ENCODE measurements around the gene CSNK1D.
A peak's percentile ranks its signal among the peaks of the same experiment; 100 is the strongest.

DNA sequence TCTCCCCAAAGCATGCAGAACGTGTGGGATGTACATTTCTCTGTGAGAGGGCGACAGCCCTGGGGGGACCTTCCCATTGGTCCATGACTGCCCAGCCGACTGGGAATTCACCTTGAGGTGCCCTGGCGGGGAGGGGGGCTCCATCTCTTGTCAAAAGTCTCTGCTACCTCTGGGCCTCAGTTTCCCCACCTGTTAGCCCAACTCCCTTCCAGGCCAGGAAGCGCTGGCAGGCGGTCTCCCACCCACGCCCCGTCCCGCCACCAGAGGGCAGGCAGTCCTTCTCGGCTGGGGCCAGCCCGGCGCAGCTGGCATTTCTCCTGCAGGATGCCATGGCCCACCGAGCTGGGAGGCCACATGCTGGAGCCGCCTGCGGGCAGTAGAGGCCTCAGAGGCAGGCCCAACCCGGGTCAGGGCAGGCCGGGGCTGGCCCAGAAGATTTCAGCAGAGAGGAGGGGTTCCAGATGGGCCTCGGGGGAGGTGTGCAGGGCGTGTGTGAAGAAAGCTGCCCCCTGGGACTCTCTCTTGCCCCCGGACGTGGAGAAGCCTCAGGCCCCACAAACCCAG, 27.3 kb upstream of the CSNK1D start:
- TF ChIP-seq ELF4 (CRISPR knock-in tag; IDR thresholded peaks at IDR 0.05; ENCODE audit: low read depth) (no peak), JUN (CRISPR knock-in tag; IDR thresholded peaks at IDR 0.05) (no peak), ZNF396 (CRISPR knock-in tag; IDR thresholded peaks at IDR 0.05; ENCODE audit: borderline replicate concordance) (no peak), ZNF138 (CRISPR knock-in tag; conservative IDR thresholded peaks at IDR 0.05) (no peak), MXD4 (CRISPR knock-in tag; IDR thresholded peaks at IDR 0.05; ENCODE audit: borderline replicate concordance) (no peak), PRRX2 (CRISPR knock-in tag; IDR thresholded peaks at IDR 0.05) (no peak)
- TF ChIP-seq, protein P1, sequence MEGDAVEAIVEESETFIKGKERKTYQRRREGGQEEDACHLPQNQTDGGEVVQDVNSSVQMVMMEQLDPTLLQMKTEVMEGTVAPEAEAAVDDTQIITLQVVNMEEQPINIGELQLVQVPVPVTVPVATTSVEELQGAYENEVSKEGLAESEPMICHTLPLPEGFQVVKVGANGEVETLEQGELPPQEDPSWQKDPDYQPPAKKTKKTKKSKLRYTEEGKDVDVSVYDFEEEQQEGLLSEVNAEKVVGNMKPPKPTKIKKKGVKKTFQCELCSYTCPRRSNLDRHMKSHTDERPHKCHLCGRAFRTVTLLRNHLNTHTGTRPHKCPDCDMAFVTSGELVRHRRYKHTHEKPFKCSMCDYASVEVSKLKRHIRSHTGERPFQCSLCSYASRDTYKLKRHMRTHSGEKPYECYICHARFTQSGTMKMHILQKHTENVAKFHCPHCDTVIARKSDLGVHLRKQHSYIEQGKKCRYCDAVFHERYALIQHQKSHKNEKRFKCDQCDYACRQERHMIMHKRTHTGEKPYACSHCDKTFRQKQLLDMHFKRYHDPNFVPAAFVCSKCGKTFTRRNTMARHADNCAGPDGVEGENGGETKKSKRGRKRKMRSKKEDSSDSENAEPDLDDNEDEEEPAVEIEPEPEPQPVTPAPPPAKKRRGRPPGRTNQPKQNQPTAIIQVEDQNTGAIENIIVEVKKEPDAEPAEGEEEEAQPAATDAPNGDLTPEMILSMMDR (IDR thresholded peaks at IDR 0.05) = peak; percentile 68
- TF ChIP-seq, protein P2, sequence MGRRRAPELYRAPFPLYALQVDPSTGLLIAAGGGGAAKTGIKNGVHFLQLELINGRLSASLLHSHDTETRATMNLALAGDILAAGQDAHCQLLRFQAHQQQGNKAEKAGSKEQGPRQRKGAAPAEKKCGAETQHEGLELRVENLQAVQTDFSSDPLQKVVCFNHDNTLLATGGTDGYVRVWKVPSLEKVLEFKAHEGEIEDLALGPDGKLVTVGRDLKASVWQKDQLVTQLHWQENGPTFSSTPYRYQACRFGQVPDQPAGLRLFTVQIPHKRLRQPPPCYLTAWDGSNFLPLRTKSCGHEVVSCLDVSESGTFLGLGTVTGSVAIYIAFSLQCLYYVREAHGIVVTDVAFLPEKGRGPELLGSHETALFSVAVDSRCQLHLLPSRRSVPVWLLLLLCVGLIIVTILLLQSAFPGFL (CRISPR knock-in tag; IDR thresholded peaks at IDR 0.05; ENCODE audit: borderline replicate concordance) = no peak
- TF ChIP-seq, protein P3, sequence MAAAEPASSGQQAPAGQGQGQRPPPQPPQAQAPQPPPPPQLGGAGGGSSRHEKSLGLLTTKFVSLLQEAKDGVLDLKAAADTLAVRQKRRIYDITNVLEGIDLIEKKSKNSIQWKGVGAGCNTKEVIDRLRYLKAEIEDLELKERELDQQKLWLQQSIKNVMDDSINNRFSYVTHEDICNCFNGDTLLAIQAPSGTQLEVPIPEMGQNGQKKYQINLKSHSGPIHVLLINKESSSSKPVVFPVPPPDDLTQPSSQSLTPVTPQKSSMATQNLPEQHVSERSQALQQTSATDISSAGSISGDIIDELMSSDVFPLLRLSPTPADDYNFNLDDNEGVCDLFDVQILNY (CRISPR knock-in tag; IDR thresholded peaks at IDR 0.05) = no peak
